HEK293 (cell line): Measurements from ENCODE around the gene CXXC1.

ENCODE experiments used
- ZNF175 ChIP-seq: fragments of 450-650 bp; formaldehyde crosslinking; IDR thresholded peaks from 2 replicates; pipeline ENCODE4 v1.5.1; 2016; ENCODE audit warnings: missing biosample characterization, missing genetic modification characterization
- TF ChIP-seq, protein P1 (sequence below): fragments of 450-650 bp; formaldehyde crosslinking; IDR thresholded peaks from 2 replicates; pipeline ENCODE4 v1.5.1; 2016; ENCODE audit warnings: missing biosample characterization, missing genetic modification characterization

DNA sequence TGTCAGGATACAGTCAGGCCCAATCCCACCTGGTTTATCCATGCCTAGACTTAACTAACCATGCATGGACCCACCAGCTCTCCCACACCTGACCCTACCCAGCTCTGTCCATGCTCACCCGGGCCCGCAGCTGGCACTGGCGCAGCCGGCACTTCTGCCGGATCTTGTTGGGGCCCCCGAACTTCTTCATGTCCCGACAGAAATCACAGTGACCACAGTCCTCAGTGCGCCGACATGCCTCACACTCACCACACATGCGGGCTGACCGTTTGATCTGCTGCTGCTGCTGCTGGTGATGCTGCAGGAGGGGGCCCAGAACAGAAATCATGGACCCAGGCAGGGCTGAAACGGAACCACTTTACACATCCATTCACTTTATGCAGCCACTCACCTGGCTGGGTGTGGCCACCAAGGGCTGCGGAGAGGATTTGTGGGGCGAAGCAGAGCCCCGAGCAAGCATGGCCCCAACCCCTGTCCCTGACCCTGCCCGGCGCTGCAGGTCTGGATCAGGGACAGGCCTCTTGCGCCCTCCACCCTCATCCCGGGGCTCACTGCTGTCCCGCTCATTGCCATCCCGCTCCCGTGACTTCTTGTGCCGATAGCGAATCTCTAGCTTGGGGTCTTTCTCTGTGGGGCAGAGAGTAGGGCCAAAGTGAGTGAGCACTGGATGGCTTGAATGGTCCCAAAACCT is 1.7 kb downstream of the CXXC1 start:
- TF ChIP-seq, protein P1, sequence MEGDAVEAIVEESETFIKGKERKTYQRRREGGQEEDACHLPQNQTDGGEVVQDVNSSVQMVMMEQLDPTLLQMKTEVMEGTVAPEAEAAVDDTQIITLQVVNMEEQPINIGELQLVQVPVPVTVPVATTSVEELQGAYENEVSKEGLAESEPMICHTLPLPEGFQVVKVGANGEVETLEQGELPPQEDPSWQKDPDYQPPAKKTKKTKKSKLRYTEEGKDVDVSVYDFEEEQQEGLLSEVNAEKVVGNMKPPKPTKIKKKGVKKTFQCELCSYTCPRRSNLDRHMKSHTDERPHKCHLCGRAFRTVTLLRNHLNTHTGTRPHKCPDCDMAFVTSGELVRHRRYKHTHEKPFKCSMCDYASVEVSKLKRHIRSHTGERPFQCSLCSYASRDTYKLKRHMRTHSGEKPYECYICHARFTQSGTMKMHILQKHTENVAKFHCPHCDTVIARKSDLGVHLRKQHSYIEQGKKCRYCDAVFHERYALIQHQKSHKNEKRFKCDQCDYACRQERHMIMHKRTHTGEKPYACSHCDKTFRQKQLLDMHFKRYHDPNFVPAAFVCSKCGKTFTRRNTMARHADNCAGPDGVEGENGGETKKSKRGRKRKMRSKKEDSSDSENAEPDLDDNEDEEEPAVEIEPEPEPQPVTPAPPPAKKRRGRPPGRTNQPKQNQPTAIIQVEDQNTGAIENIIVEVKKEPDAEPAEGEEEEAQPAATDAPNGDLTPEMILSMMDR (tag by site-specific recombination): no peak
- TF ChIP-seq ZNF175: no peak
